ENCODE measurements around the gene GGNBP2. TPM values are rescaled to one million over a fixed set of nuclear protein-coding genes. Genes with fewer than 3 reads are reported as not detected.
"Not testable (repeated sequence)": the region's sequence is repeated elsewhere in the genome, so short reads cannot be mapped to it uniquely, and the experiment has no call there.

GGNBP2 gene
- total RNA-seq, 2 donors from 2014 or later: 84.2 to 95.7 TPM

- peaks cover 97% of the 10 kb centered on the region for H3K36me3 Mint-ChIP-seq (ENCODE audit: low read depth)
- no peak overlapping the region for H3K27ac Mint-ChIP-seq
- no peaks in the 10 kb centered on the region for H3K9me3 Mint-ChIP-seq
- H3K4me1 Mint-ChIP-seq: no peaks in the 10 kb centered on the region
- no peaks in the 10 kb centered on the region for H3K27me3 Mint-ChIP-seq
- H3K4me3 Mint-ChIP-seq: no peak overlapping the region
- ATAC-seq (replicated peaks): no peak
Measured at GRCh38 chr17:36507266-36507665, 37.5 kb upstream of the GGNBP2 start.

GRCh38 chr17:36508439-36508838 is 36.3 kb upstream of the GGNBP2 start:
- H3K4me1 Mint-ChIP-seq; H3K9me3 Mint-ChIP-seq; H3K4me3 Mint-ChIP-seq; H3K27me3 Mint-ChIP-seq; ATAC-seq (replicated peaks): not testable (repeated sequence)
- H3K36me3 Mint-ChIP-seq (ENCODE audit: low read depth): peaks cover 89% of the 10 kb centered on the region
- peak overlapping the region; percentile 20 for H3K27ac Mint-ChIP-seq

- Mint-ChIP-seq H3K4me1 (no peaks in the 10 kb centered on the region), H3K36me3 (ENCODE audit: low read depth) (peaks cover 89% of the 10 kb centered on the region), H3K27ac (peak overlapping the region; percentile 25), H3K4me3 (no peak overlapping the region), H3K9me3 (no peaks in the 10 kb centered on the region), H3K27me3 (no peaks in the 10 kb centered on the region)
- ATAC-seq (replicated peaks): no peak
Measured at GRCh38 chr17:36509272-36509985, 35.3 kb upstream of the GGNBP2 start.

- H3K4me1 Mint-ChIP-seq: no peaks in the 10 kb centered on the region
- peaks cover 89% of the 10 kb centered on the region for H3K36me3 Mint-ChIP-seq (ENCODE audit: low read depth)
Measured at GRCh38 chr17:36510636-36511035, 34.1 kb upstream of the GGNBP2 start.

GRCh38 chr17:36511216-36511615 is 33.5 kb upstream of the GGNBP2 start:
- no peak for ATAC-seq (replicated peaks)
- no peaks in the 10 kb centered on the region for H3K27me3 Mint-ChIP-seq
- H3K4me3 Mint-ChIP-seq: no peak overlapping the region
- H3K4me1 Mint-ChIP-seq: no peaks in the 10 kb centered on the region
- H3K27ac Mint-ChIP-seq: no peak overlapping the region
- H3K9me3 Mint-ChIP-seq: no peaks in the 10 kb centered on the region
- peaks cover 89% of the 10 kb centered on the region for H3K36me3 Mint-ChIP-seq (ENCODE audit: low read depth)

More at GRCh38 chr17:36510636-36511035, 34.1 kb upstream of the GGNBP2 start:
- H3K4me3 Mint-ChIP-seq: no peak overlapping the region
- H3K27ac Mint-ChIP-seq: no peak overlapping the region
- H3K27me3 Mint-ChIP-seq: no peaks in the 10 kb centered on the region
- no peaks in the 10 kb centered on the region for H3K9me3 Mint-ChIP-seq
- ATAC-seq (replicated peaks): no peak

- Mint-ChIP-seq H3K27me3 (no peaks in the 10 kb centered on the region), H3K36me3 (ENCODE audit: low read depth) (peaks cover 90% of the 10 kb centered on the region), H3K4me1 (no peaks in the 10 kb centered on the region), H3K27ac (no peak overlapping the region), H3K4me3 (no peak overlapping the region), H3K9me3 (no peaks in the 10 kb centered on the region)
- ATAC-seq (replicated peaks): no peak
Measured at GRCh38 chr17:36512641-36513040, 32.1 kb upstream of the GGNBP2 start.

GRCh38 chr17:36514856-36515255 is 29.9 kb upstream of the GGNBP2 start:
- ATAC-seq (replicated peaks): no peak
- Mint-ChIP-seq H3K27me3 (no peaks in the 10 kb centered on the region), H3K27ac (no peak overlapping the region), H3K4me3 (no peak overlapping the region), H3K9me3 (no peaks in the 10 kb centered on the region), H3K36me3 (ENCODE audit: low read depth) (peaks cover 91% of the 10 kb centered on the region), H3K4me1 (no peaks in the 10 kb centered on the region)

GRCh38 chr17:36515837-36516236 is 28.9 kb upstream of the GGNBP2 start:
- no peaks in the 10 kb centered on the region for H3K9me3 Mint-ChIP-seq
- peaks cover 91% of the 10 kb centered on the region for H3K36me3 Mint-ChIP-seq (ENCODE audit: low read depth)
- H3K4me3 Mint-ChIP-seq: no peak overlapping the region
- H3K4me1 Mint-ChIP-seq: no peaks in the 10 kb centered on the region
- no peak overlapping the region for H3K27ac Mint-ChIP-seq
- H3K27me3 Mint-ChIP-seq: no peaks in the 10 kb centered on the region
- ATAC-seq (replicated peaks): no peak

- H3K4me3 Mint-ChIP-seq: no peak overlapping the region
- peaks cover 23% of the 10 kb centered on the region for H3K4me1 Mint-ChIP-seq
- H3K9me3 Mint-ChIP-seq: peaks cover 3% of the 10 kb centered on the region
- no peak overlapping the region for H3K27ac Mint-ChIP-seq
- ATAC-seq (replicated peaks): no peak
- H3K27me3 Mint-ChIP-seq: no peaks in the 10 kb centered on the region
- H3K36me3 Mint-ChIP-seq (ENCODE audit: low read depth): peaks cover 97% of the 10 kb centered on the region
Measured at GRCh38 chr17:36523113-36523512, 21.6 kb upstream of the GGNBP2 start.

GRCh38 chr17:36524428-36524876 is 20.3 kb upstream of the GGNBP2 start:
- no peaks in the 10 kb centered on the region for H3K27me3 Mint-ChIP-seq
- peaks cover 97% of the 10 kb centered on the region for H3K36me3 Mint-ChIP-seq (ENCODE audit: low read depth)
- peaks cover 23% of the 10 kb centered on the region for H3K4me1 Mint-ChIP-seq
- H3K27ac Mint-ChIP-seq: peak overlapping the region; percentile 16
- H3K4me3 Mint-ChIP-seq: peak overlapping the region; percentile 23
- H3K9me3 Mint-ChIP-seq: peaks cover 3% of the 10 kb centered on the region
- peak; percentile 95 for ATAC-seq (replicated peaks)

GRCh38 chr17:36525113-36525512 is 19.6 kb upstream of the GGNBP2 start:
- Mint-ChIP-seq H3K4me1 (peaks cover 23% of the 10 kb centered on the region), H3K36me3 (ENCODE audit: low read depth) (peaks cover 97% of the 10 kb centered on the region)
- ATAC-seq (replicated peaks): no peak

GRCh38 chr17:36525888-36526287 is 18.8 kb upstream of the GGNBP2 start:
- H3K4me3 Mint-ChIP-seq: no peak overlapping the region
- peaks cover 23% of the 10 kb centered on the region for H3K4me1 Mint-ChIP-seq
- peaks cover 3% of the 10 kb centered on the region for H3K9me3 Mint-ChIP-seq
- peaks cover 95% of the 10 kb centered on the region for H3K36me3 Mint-ChIP-seq (ENCODE audit: low read depth)
- H3K27me3 Mint-ChIP-seq: no peaks in the 10 kb centered on the region
- ATAC-seq (replicated peaks): no peak
- H3K27ac Mint-ChIP-seq: peak overlapping the region; percentile 16

More at GRCh38 chr17:36525113-36525512, 19.6 kb upstream of the GGNBP2 start:
- H3K9me3 Mint-ChIP-seq: peaks cover 3% of the 10 kb centered on the region
- H3K27ac Mint-ChIP-seq: peak overlapping the region; percentile 16
- peak overlapping the region; percentile 23 for H3K4me3 Mint-ChIP-seq
- H3K27me3 Mint-ChIP-seq: no peaks in the 10 kb centered on the region

- Mint-ChIP-seq H3K4me3 (no peak overlapping the region), H3K9me3 (peaks cover 3% of the 10 kb centered on the region), H3K36me3 (ENCODE audit: low read depth) (peaks cover 89% of the 10 kb centered on the region), H3K4me1 (peaks cover 27% of the 10 kb centered on the region), H3K27ac (no peak overlapping the region), H3K27me3 (no peaks in the 10 kb centered on the region)
- no peak for ATAC-seq (replicated peaks)
Measured at GRCh38 chr17:36527621-36528250, 17.0 kb upstream of the GGNBP2 start.

GRCh38 chr17:36529121-36529520 is 15.6 kb upstream of the GGNBP2 start:
- H3K9me3 Mint-ChIP-seq: peaks cover 3% of the 10 kb centered on the region
- H3K27me3 Mint-ChIP-seq: no peaks in the 10 kb centered on the region
- H3K36me3 Mint-ChIP-seq (ENCODE audit: low read depth): peaks cover 93% of the 10 kb centered on the region
- H3K4me1 Mint-ChIP-seq: peaks cover 31% of the 10 kb centered on the region
- ATAC-seq (replicated peaks): no peak
- no peak overlapping the region for H3K4me3 Mint-ChIP-seq
- H3K27ac Mint-ChIP-seq: peak overlapping the region; percentile 21

GRCh38 chr17:36532435-36532975 is 12.2 kb upstream of the GGNBP2 start:
- H3K27me3 Mint-ChIP-seq: no peaks in the 10 kb centered on the region
- no peaks in the 10 kb centered on the region for H3K9me3 Mint-ChIP-seq
- peaks cover 14% of the 10 kb centered on the region for H3K4me1 Mint-ChIP-seq
- peak overlapping the region; percentile 97 for H3K4me3 Mint-ChIP-seq
- H3K27ac Mint-ChIP-seq: no peak overlapping the region
- H3K36me3 Mint-ChIP-seq (ENCODE audit: low read depth): peaks cover 91% of the 10 kb centered on the region
- ATAC-seq (replicated peaks): no peak

All from activated T-helper 17 cell treated with anti-CD3 and anti-CD28 coated beads, Interleukin-2, amount 50 U/mL, for 72 hours (primary cell).